ENCODE data around the gene BMPR1B. TPM values are rescaled to one million over a fixed set of nuclear protein-coding genes. Genes with fewer than 3 reads are reported as not detected.
A peak's percentile ranks its signal among the peaks of the same experiment; 100 is the strongest.
"Not testable (repeated sequence)": the region's sequence is repeated elsewhere in the genome, so short reads cannot be mapped to it uniquely, and the experiment has no call there.

Gene BMPR1B
- total RNA-seq, 1 experiment from 2014 or later = 9.5 TPM

- in situ Hi-C loops (cut with HindIII; ENCODE audit: low pct_unique_long_range_greater_than_20kb, low sequenced_read_pairs) = no loop called here
These were observed 270.3 kb downstream of the BMPR1B start for GRCh38 chr4:95027905-95028618.

GRCh38 chr4:95038791-95039190 is 281.0 kb downstream of the BMPR1B start:
- in situ Hi-C loops (cut with HindIII; ENCODE audit: low pct_unique_long_range_greater_than_20kb, low sequenced_read_pairs) = no loop called here
- DNase-seq (ENCODE audit: low read depth, low spot score) = no peak

More at GRCh38 chr4:95027905-95028618, 270.3 kb downstream of the BMPR1B start:
- DNase-seq (ENCODE audit: low read depth, low spot score) = no peak

- peak; percentile 56 for DNase-seq (ENCODE audit: low read depth, low spot score)
- in situ Hi-C loops (cut with HindIII; ENCODE audit: low pct_unique_long_range_greater_than_20kb, low sequenced_read_pairs) = no loop called here
These were observed 286.6 kb downstream of the BMPR1B start for GRCh38 chr4:95044324-95044837.

- in situ Hi-C loops (cut with HindIII; ENCODE audit: low pct_unique_long_range_greater_than_20kb, low sequenced_read_pairs) = no loop called here
- peak; percentile 80 for DNase-seq (ENCODE audit: low read depth, low spot score)
These were observed 287.7 kb downstream of the BMPR1B start for GRCh38 chr4:95045429-95045828.

- DNase-seq (ENCODE audit: low read depth, low spot score) = no peak
- in situ Hi-C loops (cut with HindIII; ENCODE audit: low pct_unique_long_range_greater_than_20kb, low sequenced_read_pairs) = no loop called here
These were observed 290.5 kb downstream of the BMPR1B start for GRCh38 chr4:95048296-95048695.

- in situ Hi-C loops (cut with HindIII; ENCODE audit: low pct_unique_long_range_greater_than_20kb, low sequenced_read_pairs) = no loop called here
These were observed 291.9 kb downstream of the BMPR1B start for GRCh38 chr4:95049551-95050233.

DNA sequence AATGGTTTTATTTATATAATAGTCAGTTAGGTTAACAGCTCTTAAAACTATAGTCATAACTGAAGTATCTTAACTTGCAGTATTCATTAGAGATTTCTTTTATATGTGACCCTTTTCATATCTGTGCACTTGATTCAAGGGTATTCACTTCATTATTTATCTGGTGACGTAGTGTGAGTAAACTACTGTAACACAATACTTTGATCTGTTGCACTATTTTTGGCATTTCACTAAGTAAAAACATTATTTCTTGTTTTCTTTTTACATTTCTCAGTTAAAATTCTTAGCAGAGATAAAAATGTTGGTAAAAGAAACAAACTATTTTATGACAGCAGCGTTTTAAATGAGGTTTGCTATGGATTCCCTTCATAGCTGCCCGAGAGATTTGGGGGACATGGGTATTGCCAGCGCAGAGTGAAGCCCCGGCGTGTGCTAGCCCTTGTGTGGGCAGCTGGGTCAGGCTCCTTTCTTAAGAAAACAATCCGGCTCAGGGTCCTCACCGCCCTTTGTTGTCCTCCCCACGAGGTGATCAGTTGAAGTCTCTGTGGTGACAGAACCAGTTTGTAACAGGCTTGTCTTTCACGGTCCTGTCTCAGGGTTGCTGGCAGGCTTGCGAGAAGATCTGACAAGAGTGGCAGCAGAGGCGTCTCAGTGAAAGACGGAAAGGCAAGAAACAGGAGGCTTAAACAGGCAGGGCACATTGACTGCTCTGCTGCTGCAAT is 293.4 kb downstream of the BMPR1B start:
- in situ Hi-C loops (cut with HindIII; ENCODE audit: low pct_unique_long_range_greater_than_20kb, low sequenced_read_pairs) = no loop called here
- peak; percentile 24 for DNase-seq (ENCODE audit: low read depth, low spot score)

More at GRCh38 chr4:95049551-95050233, 291.9 kb downstream of the BMPR1B start:
- DNase-seq (ENCODE audit: low read depth, low spot score) = no peak

GRCh38 chr4:95051702-95052020 is 293.9 kb downstream of the BMPR1B start:
- in situ Hi-C loops (cut with HindIII; ENCODE audit: low pct_unique_long_range_greater_than_20kb, low sequenced_read_pairs) = no loop called here

GRCh38 chr4:95058991-95059390 is 301.2 kb downstream of the BMPR1B start:
- no peak for DNase-seq (ENCODE audit: low read depth, low spot score)
- in situ Hi-C loops (cut with HindIII; ENCODE audit: low pct_unique_long_range_greater_than_20kb, low sequenced_read_pairs) = no loop called here

More at GRCh38 chr4:95051702-95052020, 293.9 kb downstream of the BMPR1B start:
- DNase-seq (ENCODE audit: low read depth, low spot score) = no peak

- in situ Hi-C loops (cut with HindIII; ENCODE audit: low pct_unique_long_range_greater_than_20kb, low sequenced_read_pairs) = no loop called here
- no peak for DNase-seq (ENCODE audit: low read depth, low spot score)
These were observed 301.9 kb downstream of the BMPR1B start for GRCh38 chr4:95059663-95060062.

GRCh38 chr4:95061220-95061619 is 303.5 kb downstream of the BMPR1B start:
- DNase-seq (ENCODE audit: low read depth, low spot score) = no peak
- in situ Hi-C loops (cut with HindIII; ENCODE audit: low pct_unique_long_range_greater_than_20kb, low sequenced_read_pairs) = no loop called here

DNA sequence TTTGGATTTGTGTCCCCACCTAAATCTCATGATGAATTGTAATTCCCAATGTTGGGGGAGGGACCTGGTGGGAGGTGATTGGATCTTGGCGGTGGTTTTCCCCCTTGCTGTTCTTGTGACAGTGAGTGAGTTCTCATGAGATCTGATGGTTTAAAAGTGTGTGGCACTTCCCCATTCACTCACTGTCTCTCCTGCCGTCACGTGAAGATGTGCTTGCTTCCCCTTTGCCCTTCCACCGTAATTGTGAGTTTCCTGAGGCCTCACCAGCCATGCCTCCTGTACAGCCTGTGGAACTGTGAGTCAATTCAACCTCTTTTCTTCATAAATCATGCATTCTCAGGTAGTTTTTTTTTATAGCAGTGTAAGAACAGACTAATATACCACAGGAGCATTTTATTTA is 304.0 kb downstream of the BMPR1B start:
- in situ Hi-C loops (cut with HindIII; ENCODE audit: low pct_unique_long_range_greater_than_20kb, low sequenced_read_pairs) = not testable (repeated sequence)
- peak; percentile 55 for DNase-seq (ENCODE audit: low read depth, low spot score)

DNA sequence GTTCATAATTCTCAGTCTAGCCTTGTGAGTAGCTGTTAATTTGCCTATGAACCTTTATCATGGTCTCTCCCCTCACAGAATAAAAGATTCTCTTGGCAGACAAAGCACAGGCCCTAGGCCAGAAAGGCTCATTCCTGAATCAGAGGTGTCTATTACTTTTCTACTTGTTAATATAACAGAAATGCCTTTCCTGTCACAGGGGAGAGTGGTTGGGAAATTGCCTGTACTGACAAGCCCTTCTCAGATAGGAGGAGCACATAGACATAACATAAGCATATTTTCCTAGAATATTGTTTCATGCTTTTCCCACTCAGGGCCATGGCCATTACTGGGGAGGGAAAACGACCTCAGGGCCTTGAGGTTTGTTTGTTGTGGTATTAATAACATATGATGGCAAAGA is 308.3 kb downstream of the BMPR1B start:
- in situ Hi-C loops (cut with HindIII; ENCODE audit: low pct_unique_long_range_greater_than_20kb, low sequenced_read_pairs) = no loop called here
- DNase-seq (ENCODE audit: low read depth, low spot score) = no peak

DNA sequence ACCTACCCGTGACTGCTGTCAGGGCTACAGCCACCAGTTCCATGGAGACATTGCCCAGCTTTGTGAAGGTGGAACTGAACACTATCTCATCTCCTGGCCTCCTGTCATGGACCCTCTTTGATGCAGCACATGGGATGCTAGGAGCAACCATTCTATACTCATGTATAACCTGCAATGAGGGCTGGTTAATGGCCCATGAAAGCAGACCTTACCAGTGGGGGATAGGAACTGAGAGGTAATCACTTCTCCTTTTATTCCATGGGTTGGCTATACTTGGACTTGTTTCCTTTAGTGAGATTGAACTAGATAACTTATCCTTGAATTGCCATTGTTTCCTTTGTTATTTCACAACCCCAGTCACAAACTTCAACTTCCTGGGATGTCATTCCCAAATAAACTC is 310.6 kb downstream of the BMPR1B start:
- in situ Hi-C loops (cut with HindIII; ENCODE audit: low pct_unique_long_range_greater_than_20kb, low sequenced_read_pairs) = no loop called here
- no peak for DNase-seq (ENCODE audit: low read depth, low spot score)

DNA sequence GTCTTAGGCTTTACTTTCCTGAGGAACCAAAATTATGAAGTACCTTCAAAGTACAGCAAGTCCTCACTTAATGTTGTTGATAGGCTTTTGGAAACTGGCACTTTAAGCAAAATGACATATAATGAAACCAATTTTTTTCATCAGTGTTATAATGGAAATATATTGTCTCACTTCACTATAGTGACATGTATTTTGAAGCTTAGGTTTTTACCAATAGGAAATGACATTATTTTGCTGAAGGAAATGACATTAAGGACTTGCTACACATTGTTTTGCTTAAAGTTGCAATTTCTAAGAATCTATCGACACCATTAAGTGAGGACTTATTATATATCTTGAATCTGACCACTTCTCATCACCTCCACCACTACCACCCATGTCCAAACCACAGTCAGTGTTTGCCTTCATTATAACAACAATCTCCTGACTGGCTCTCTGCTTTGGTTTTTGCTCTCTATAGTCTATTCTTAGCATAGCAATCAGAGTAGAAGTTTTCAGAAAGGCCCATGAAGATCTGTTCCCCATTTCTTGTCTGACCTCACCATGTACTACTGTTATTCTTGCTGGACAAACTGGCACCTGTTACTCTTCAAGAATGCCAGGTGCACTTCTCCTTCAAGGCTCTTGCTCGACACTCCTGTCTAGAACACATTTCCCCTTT is 311.2 kb downstream of the BMPR1B start:
- in situ Hi-C loops (cut with HindIII; ENCODE audit: low pct_unique_long_range_greater_than_20kb, low sequenced_read_pairs) = no loop called here

GRCh38 chr4:95071851-95072250 is 314.1 kb downstream of the BMPR1B start:
- no peak for DNase-seq (ENCODE audit: low read depth, low spot score)
- in situ Hi-C loops (cut with HindIII; ENCODE audit: low pct_unique_long_range_greater_than_20kb, low sequenced_read_pairs) = no loop called here

More for the DNA sequence above, 311.2 kb downstream of the BMPR1B start:
- DNase-seq (ENCODE audit: low read depth, low spot score) = no peak

DNA sequence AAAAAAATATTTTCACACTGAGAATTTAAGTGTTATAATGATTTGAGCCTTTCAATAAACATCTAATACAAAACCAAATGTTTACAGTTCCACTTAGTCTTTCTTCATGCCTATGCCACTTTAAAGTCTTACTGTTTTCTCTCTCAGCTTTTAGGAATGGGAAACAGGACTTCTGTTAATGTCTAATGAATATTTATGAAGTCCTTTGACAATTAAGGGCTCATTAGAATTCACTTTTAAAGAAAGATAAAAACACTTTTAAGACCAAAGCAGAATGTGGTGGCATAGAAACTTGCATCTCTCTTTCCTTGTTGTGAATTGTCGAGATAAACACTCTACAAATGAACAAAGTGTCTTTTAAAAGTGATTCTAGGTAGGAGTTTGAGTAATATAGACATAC is 315.9 kb downstream of the BMPR1B start:
- in situ Hi-C loops (cut with HindIII; ENCODE audit: low pct_unique_long_range_greater_than_20kb, low sequenced_read_pairs) = no loop called here
- no peak for DNase-seq (ENCODE audit: low read depth, low spot score)

DNA sequence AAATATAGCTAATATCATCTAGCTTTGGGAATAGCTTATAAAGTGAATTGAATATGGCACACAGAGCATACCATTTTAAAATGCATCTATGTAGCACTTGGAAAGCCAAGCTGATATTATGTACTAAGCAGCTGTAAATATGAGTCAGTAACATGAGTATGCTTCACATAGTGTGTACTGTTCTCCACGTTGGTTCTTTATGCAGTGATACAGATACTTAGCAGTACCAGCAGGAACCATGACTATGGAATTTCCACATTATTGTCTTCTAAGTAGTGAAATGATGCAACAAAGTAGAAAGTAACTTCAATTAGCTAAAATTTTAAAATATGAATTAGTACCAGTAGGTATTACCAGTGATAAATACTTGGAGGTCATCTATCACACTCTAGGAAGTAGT is 320.1 kb downstream of the BMPR1B start:
- no peak for DNase-seq (ENCODE audit: low read depth, low spot score)
- in situ Hi-C loops (cut with HindIII; ENCODE audit: low pct_unique_long_range_greater_than_20kb, low sequenced_read_pairs) = no loop called here

All from SK-MEL-5 (cell line).